Smooth muscle cell (in vitro differentiated cells): ENCODE results near the gene SHC3. TPM values are rescaled to one million over a fixed set of nuclear protein-coding genes. Genes with fewer than 3 reads are reported as not detected.

Source experiments
- DNase-seq: peaks from one replicate; lab custom pipeline; 2025; ENCODE audit not compliant: unreplicated experiment; lab: John Stamatoyannopoulos, UW
- H2AFZ ChIP-seq: fragments of 200-600 bp; sonication (generic); 2 replicates; pipeline ENCODE4 v1.6.0; 2016; ENCODE audit warnings: antibody characterized with exemption, low read depth, mild to moderate bottlenecking
- H3F3A ChIP-seq: fragments of 200-600 bp; sonication (generic); 2 replicates; pipeline ENCODE4 v1.6.0; 2017; ENCODE audit warnings: antibody characterized with exemption, low read depth
- H3K27ac ChIP-seq: fragments of 200-600 bp; sonication (generic); 2 replicates; pipeline ENCODE4 v1.5.1; 2016; ENCODE audit warnings: low read depth, mild to moderate bottlenecking
- H3K27me3 ChIP-seq: fragments of 200-600 bp; sonication (generic); 2 replicates; pipeline ENCODE4 v1.6.1; 2016; ENCODE audit warnings: low read depth, mild to moderate bottlenecking
- H3K36me3 ChIP-seq: fragments of 200-600 bp; sonication (generic); 2 replicates; pipeline ENCODE4 v1.5.1; 2016; ENCODE audit warnings: low read depth
- H3K4me1 ChIP-seq: fragments of 200-600 bp; sonication (generic); 2 replicates; pipeline ENCODE4 v1.5.1; 2016; ENCODE audit warnings: low read depth
- H3K4me2 ChIP-seq: fragments of 200-600 bp; sonication (generic); 2 replicates; pipeline ENCODE4 v1.6.0; 2016; ENCODE audit warnings: mild to moderate bottlenecking
- H3K4me3 ChIP-seq: fragments of 200-600 bp; sonication (generic); 2 replicates; pipeline ENCODE4 v1.5.1; 2016; ENCODE audit warnings: mild to moderate bottlenecking
- H3K79me2 ChIP-seq: fragments of 200-600 bp; sonication (generic); 2 replicates; pipeline ENCODE4 v1.6.0; 2016; ENCODE audit warnings: low read depth, mild to moderate bottlenecking
- H3K9ac ChIP-seq: fragments of 200-600 bp; sonication (generic); 2 replicates; pipeline ENCODE4 v1.6.0; 2016; ENCODE audit warnings: low read depth
- H3K9me3 ChIP-seq: fragments of 200-600 bp; sonication (generic); replicated peaks from 2 replicates; pipeline ENCODE4 v1.5.1; 2016; ENCODE audit warnings: low read depth
- H4K20me1 ChIP-seq: fragments of 200-600 bp; sonication (generic); 2 replicates; pipeline ENCODE4 v1.6.0; 2016; ENCODE audit warnings: low read depth
- CTCF ChIP-seq: fragments of 200-600 bp; sonication (generic); IDR thresholded peaks from 2 replicates; pipeline ENCODE4 v1.5.1; 2017; ENCODE audit warnings: borderline replicate concordance, mild to moderate bottlenecking, antibody characterized with exemption; ENCODE audit not compliant: insufficient read depth, poor library complexity, severe bottlenecking
- WGBS: methylation state at CpG from one replicate; pipeline ENCODE4 v1.1.7; 2016; ENCODE audit warnings: low lambda C conversion rate; 5-methylcytosine and 5-hydroxymethylcytosine counted together
- polyA plus RNA-seq: library from polyadenylated mRNA; unstranded; fragments of >200 nt; fragmentation: Nextera tagmentation; extraction: Ambion mirVana; gene quantifications from 2 replicates; pipeline ENCODE4 v1.2.1, GENCODE V29; 2016
- total RNA-seq: library from RNA; depleted of rRNA; stranded (reverse); fragments of >200 nt; gene quantifications from 2 replicates; pipeline ENCODE4 v1.2.3, GENCODE V29; 2014

The SHC3 gene
- total and polyA plus RNA-seq, 2 experiments from 2014 or later = 0.38 to 0.67 TPM

GRCh38 chr9:89078421-89078820, 100.2 kb downstream of the SHC3 start:
- H4K20me1 ChIP-seq = no peaks in the 10 kb centered on the region
- H3K9ac ChIP-seq = no peak overlapping the region
- no peaks in the 10 kb centered on the region for H3K79me2 ChIP-seq
- 95% methylated on average over 6 of the region's 6 CpGs for WGBS
- no peak for TF ChIP-seq CTCF
- H3K9me3 ChIP-seq = no peaks in the 10 kb centered on the region
- no peaks in the 10 kb centered on the region for H3F3A ChIP-seq
- no peak overlapping the region for H3K4me2 ChIP-seq
- H3K4me3 ChIP-seq = no peak overlapping the region
- no peak for DNase-seq
- H3K36me3 ChIP-seq = no peaks in the 10 kb centered on the region
- no peaks in the 10 kb centered on the region for H3K27me3 ChIP-seq
- H2AFZ ChIP-seq = no peak overlapping the region
- H3K4me1 ChIP-seq = no peaks in the 10 kb centered on the region
- no peak overlapping the region for H3K27ac ChIP-seq

GRCh38 chr9:89077519-89077918, 101.1 kb downstream of the SHC3 start:
- Histone ChIP-seq H2AFZ (peak overlapping the region; percentile 61), H3K27me3 (no peaks in the 10 kb centered on the region), H3K79me2 (no peaks in the 10 kb centered on the region), H3K9me3 (no peaks in the 10 kb centered on the region), H3F3A (no peaks in the 10 kb centered on the region), H3K4me3 (no peak overlapping the region), H3K4me1 (no peaks in the 10 kb centered on the region), H3K27ac (peak overlapping the region; percentile 33), H3K36me3 (no peaks in the 10 kb centered on the region), H3K4me2 (peak overlapping the region; percentile 68), H3K9ac (no peak overlapping the region), H4K20me1 (no peaks in the 10 kb centered on the region)
- 15% methylated on average over 7 of the region's 7 CpGs for WGBS
- TF ChIP-seq CTCF = no peak
- DNase-seq = no peak

- TF ChIP-seq CTCF = no peak
- Histone ChIP-seq H3K27me3 (no peaks in the 10 kb centered on the region), H3K4me2 (no peak overlapping the region), H3K4me3 (no peak overlapping the region), H2AFZ (no peak overlapping the region), H4K20me1 (no peaks in the 10 kb centered on the region), H3K27ac (no peak overlapping the region), H3K4me1 (no peaks in the 10 kb centered on the region), H3K79me2 (no peaks in the 10 kb centered on the region), H3K9me3 (no peaks in the 10 kb centered on the region), H3K36me3 (no peaks in the 10 kb centered on the region), H3F3A (no peaks in the 10 kb centered on the region), H3K9ac (no peak overlapping the region)
- DNase-seq = no peak
- WGBS = 98% methylated on average over 3 of the region's 3 CpGs
These were observed 105.2 kb downstream of the SHC3 start for GRCh38 chr9:89073397-89073796.

GRCh38 chr9:89071591-89071990, 107.0 kb downstream of the SHC3 start:
- 49% methylated on average over 4 of the region's 4 CpGs for WGBS
- H3K9me3 ChIP-seq = no peaks in the 10 kb centered on the region
- no peaks in the 10 kb centered on the region for H3K4me1 ChIP-seq
- no peaks in the 10 kb centered on the region for H3F3A ChIP-seq
- no peak overlapping the region for H2AFZ ChIP-seq
- H3K9ac ChIP-seq = no peak overlapping the region
- H3K4me2 ChIP-seq = no peak overlapping the region
- H3K27me3 ChIP-seq = no peaks in the 10 kb centered on the region
- H4K20me1 ChIP-seq = no peaks in the 10 kb centered on the region
- no peak overlapping the region for H3K4me3 ChIP-seq
- no peaks in the 10 kb centered on the region for H3K79me2 ChIP-seq
- DNase-seq = no peak
- TF ChIP-seq CTCF = no peak
- H3K27ac ChIP-seq = no peak overlapping the region
- no peaks in the 10 kb centered on the region for H3K36me3 ChIP-seq
